ENCODE results near the gene ANXA8. TPM values are rescaled to one million over a fixed set of nuclear protein-coding genes. Genes with fewer than 3 reads are reported as not detected.

ANXA8 gene
- total RNA-seq, 4 donors from 2014 or later = 0.47 to 7.3 TPM; not detected in 2

DNA sequence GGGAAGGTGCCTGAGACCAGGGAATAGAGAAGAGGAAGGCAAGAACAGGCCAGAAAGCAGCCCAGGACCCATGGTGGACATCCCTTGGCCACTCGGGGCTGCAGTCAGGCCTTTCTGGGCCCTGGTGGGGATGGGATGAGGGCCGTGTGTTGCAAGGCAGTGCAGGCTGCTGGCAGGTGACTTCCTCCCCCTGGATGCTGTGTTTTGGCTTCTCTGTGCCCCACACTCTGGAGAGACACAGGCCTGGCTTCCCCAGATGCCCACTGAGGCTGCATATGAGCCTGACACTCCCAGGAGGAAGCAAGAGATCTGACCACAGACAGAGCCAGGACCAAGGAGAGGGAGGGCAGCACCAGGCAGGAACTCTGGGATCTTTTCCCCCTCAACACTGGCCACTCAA, 39.9 kb downstream of the ANXA8 start:
- H3K4me1 ChIP-seq = no peaks in the 10 kb centered on the region
- ATAC-seq = no peak
- no peak overlapping the region for H3K4me3 ChIP-seq
- WGBS, 2 donors (ENCODE audit: low coverage in 1 of 2) = no CpG with 5 or more reads among the region's 2 CpGs
- H3K27ac ChIP-seq = no peak overlapping the region
- TF ChIP-seq, protein P1, sequence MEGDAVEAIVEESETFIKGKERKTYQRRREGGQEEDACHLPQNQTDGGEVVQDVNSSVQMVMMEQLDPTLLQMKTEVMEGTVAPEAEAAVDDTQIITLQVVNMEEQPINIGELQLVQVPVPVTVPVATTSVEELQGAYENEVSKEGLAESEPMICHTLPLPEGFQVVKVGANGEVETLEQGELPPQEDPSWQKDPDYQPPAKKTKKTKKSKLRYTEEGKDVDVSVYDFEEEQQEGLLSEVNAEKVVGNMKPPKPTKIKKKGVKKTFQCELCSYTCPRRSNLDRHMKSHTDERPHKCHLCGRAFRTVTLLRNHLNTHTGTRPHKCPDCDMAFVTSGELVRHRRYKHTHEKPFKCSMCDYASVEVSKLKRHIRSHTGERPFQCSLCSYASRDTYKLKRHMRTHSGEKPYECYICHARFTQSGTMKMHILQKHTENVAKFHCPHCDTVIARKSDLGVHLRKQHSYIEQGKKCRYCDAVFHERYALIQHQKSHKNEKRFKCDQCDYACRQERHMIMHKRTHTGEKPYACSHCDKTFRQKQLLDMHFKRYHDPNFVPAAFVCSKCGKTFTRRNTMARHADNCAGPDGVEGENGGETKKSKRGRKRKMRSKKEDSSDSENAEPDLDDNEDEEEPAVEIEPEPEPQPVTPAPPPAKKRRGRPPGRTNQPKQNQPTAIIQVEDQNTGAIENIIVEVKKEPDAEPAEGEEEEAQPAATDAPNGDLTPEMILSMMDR (IDR thresholded peaks at IDR 0.05) = no peak
- TF ChIP-seq EP300 (IDR thresholded peaks at IDR 0.05) (no peak), POLR2A (IDR thresholded peaks at IDR 0.05) (no peak), POLR2AphosphoS5 (IDR thresholded peaks at IDR 0.05) (no peak)
- peaks cover 16% of the 10 kb centered on the region for H3K27me3 ChIP-seq
- no peaks in the 10 kb centered on the region for H3K36me3 ChIP-seq
- peaks cover 0 to 40% (median 0%) of the 10 kb centered on the region in 3 donors for H3K9me3 ChIP-seq

GRCh38 chr10:47443145-47443544, 40.8 kb downstream of the ANXA8 start:
- no peak for ATAC-seq
- H3K27ac ChIP-seq = no peak overlapping the region
- H3K4me3 ChIP-seq = no peak overlapping the region
- 88 to 100% methylated on average over 1 of the region's 2 CpGs for WGBS, 2 donors (ENCODE audit: low coverage in 1 of 2)
- H3K9me3 ChIP-seq = peaks cover 0 to 49% (median 0%) of the 10 kb centered on the region in 3 donors
- peaks cover 19% of the 10 kb centered on the region for H3K27me3 ChIP-seq
- no peaks in the 10 kb centered on the region for H3K36me3 ChIP-seq
- no peak for TF ChIP-seq POLR2A (IDR thresholded peaks at IDR 0.05)
- TF ChIP-seq EP300 (IDR thresholded peaks at IDR 0.05) = no peak
- TF ChIP-seq, protein P1 (IDR thresholded peaks at IDR 0.05) = no peak
- no peak for TF ChIP-seq POLR2AphosphoS5 (IDR thresholded peaks at IDR 0.05)
- no peaks in the 10 kb centered on the region for H3K4me1 ChIP-seq

- peaks cover 0 to 57% (median 0%) of the 10 kb centered on the region in 3 donors for H3K9me3 ChIP-seq
- H3K27me3 ChIP-seq = peaks cover 19% of the 10 kb centered on the region
- no peak for TF ChIP-seq POLR2AphosphoS5 (IDR thresholded peaks at IDR 0.05)
- TF ChIP-seq EP300 (IDR thresholded peaks at IDR 0.05) = no peak
- H3K27ac ChIP-seq = no peak overlapping the region
- no peak for ATAC-seq
- no peaks in the 10 kb centered on the region for H3K4me1 ChIP-seq
- H3K36me3 ChIP-seq = no peaks in the 10 kb centered on the region
- WGBS, 2 donors (ENCODE audit: low coverage in 1 of 2) = 79 to 100% methylated on average over 1 to 4 of the region's 5 CpGs
- no peak overlapping the region for H3K4me3 ChIP-seq
Measured at GRCh38 chr10:47442351-47442750, 41.6 kb downstream of the ANXA8 start.

- peaks cover 19% of the 10 kb centered on the region for H3K27me3 ChIP-seq
- peaks cover 0 to 58% (median 0%) of the 10 kb centered on the region in 3 donors for H3K9me3 ChIP-seq
- H3K4me1 ChIP-seq = no peaks in the 10 kb centered on the region
- WGBS, 2 donors (ENCODE audit: low coverage in 1 of 2) = 52 to 80% methylated on average over 1 to 2 of the region's 4 CpGs
- no peak overlapping the region for H3K27ac ChIP-seq
- no peaks in the 10 kb centered on the region for H3K36me3 ChIP-seq
- no peak overlapping the region for H3K4me3 ChIP-seq
- no peak for TF ChIP-seq POLR2AphosphoS5 (IDR thresholded peaks at IDR 0.05)
- TF ChIP-seq, protein P1 (IDR thresholded peaks at IDR 0.05) = no peak
- TF ChIP-seq EP300 (IDR thresholded peaks at IDR 0.05) = no peak
- no peak for TF ChIP-seq POLR2A (IDR thresholded peaks at IDR 0.05)
- no peak for ATAC-seq
Measured at GRCh38 chr10:47441938-47442337, 42.0 kb downstream of the ANXA8 start.

DNA sequence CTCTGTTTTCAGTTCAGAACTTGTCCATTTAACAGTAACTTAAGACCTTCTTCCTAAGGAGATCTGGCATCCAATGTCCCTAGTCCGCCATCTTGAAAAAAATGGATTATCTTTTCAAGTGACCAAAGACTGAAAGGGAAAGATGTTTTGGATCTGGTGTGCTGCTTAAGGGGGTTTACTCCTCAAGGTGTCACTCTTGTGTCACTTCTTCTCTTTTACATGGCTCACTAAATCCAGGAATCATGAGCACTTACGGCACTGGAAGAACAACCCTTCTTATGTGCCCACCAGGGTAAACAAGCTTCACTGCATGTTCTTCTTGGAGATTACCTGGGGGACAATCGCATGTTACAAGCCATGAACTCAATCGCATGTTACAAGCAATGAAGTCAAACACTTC, 43.7 kb downstream of the ANXA8 start:
- Histone ChIP-seq H3K9me3 (peaks cover 0 to 44% (median 0%) of the 10 kb centered on the region in 3 donors), H3K27me3 (peaks cover 19% of the 10 kb centered on the region), H3K27ac (no peak overlapping the region), H3K36me3 (no peaks in the 10 kb centered on the region), H3K4me3 (no peak overlapping the region), H3K4me1 (no peaks in the 10 kb centered on the region)
- TF ChIP-seq POLR2A (IDR thresholded peaks at IDR 0.05) = no peak
- no peak for TF ChIP-seq EP300 (IDR thresholded peaks at IDR 0.05)
- TF ChIP-seq, protein P1 (IDR thresholded peaks at IDR 0.05) = no peak
- no peak for TF ChIP-seq POLR2AphosphoS5 (IDR thresholded peaks at IDR 0.05)
- ATAC-seq = no peak
- 94 to 96% methylated on average over 3 to 4 of the region's 4 CpGs for whole genome bisulfite sequencing, 2 donors (ENCODE audit: low coverage in 1 of 2)
